Suprapubic skin (tissue), 4 donors: ENCODE results near the gene NCF4.

Source experiments
- EP300 ChIP-seq: sonication (generic); formaldehyde crosslinking; IDR thresholded peaks from one replicate; pipeline ENCODE4 v1.6.1; 2017; ENCODE audit warnings: antibody characterized with exemption
- POLR2A ChIP-seq, 2 donors: fragments of 450-650 bp; IDR thresholded peaks; one replicate each; pipeline ENCODE4 v1.6.1; 2017; ENCODE audit warnings: antibody characterized with exemption in 2 of 2, mild to moderate bottlenecking in 2 of 2, moderate library complexity in 2 of 2
- POLR2AphosphoS5 ChIP-seq, 3 donors: sonication (generic); formaldehyde crosslinking; IDR thresholded peaks; one replicate each; pipeline ENCODE4 v1.6.1; 2017; ENCODE audit warnings: antibody characterized with exemption in 3 of 3
- TF ChIP-seq, protein P1 (sequence below), 2 donors: fragments of 200-600 bp in 1 of 2; fragments of 450-650 bp in 1 of 2; sonication (generic) in 1 of 2; IDR thresholded peaks; one replicate each; pipeline ENCODE4 v1.5.1; 2016 to 2019; ENCODE audit warnings: antibody characterized with exemption in 2 of 2, mild to moderate bottlenecking in 1 of 2, moderate library complexity in 1 of 2

- TF ChIP-seq, protein P1, sequence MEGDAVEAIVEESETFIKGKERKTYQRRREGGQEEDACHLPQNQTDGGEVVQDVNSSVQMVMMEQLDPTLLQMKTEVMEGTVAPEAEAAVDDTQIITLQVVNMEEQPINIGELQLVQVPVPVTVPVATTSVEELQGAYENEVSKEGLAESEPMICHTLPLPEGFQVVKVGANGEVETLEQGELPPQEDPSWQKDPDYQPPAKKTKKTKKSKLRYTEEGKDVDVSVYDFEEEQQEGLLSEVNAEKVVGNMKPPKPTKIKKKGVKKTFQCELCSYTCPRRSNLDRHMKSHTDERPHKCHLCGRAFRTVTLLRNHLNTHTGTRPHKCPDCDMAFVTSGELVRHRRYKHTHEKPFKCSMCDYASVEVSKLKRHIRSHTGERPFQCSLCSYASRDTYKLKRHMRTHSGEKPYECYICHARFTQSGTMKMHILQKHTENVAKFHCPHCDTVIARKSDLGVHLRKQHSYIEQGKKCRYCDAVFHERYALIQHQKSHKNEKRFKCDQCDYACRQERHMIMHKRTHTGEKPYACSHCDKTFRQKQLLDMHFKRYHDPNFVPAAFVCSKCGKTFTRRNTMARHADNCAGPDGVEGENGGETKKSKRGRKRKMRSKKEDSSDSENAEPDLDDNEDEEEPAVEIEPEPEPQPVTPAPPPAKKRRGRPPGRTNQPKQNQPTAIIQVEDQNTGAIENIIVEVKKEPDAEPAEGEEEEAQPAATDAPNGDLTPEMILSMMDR (IDR thresholded peaks at IDR 0.05): peak; percentile 21 to 55
- TF ChIP-seq POLR2A (IDR thresholded peaks at IDR 0.05): no peak
- TF ChIP-seq EP300: no peak
- TF ChIP-seq POLR2AphosphoS5 (IDR thresholded peaks at IDR 0.05): no peak
Measured at GRCh38 chr22:36853407-36854099, 7.3 kb upstream of the NCF4 start.
